H1 (cell line): Measurements from ENCODE around the gene ITGB5. TPM values are rescaled to one million over a fixed set of nuclear protein-coding genes. Genes with fewer than 3 reads are reported as not detected.

Source experiments
- CTCF ChIA-PET: fragments of 300-600 bp; sonication (Branson Sonifier 250); formaldehyde crosslinking; loops from one replicate; lab custom pipeline; 2021; ENCODE audit not compliant: partially characterized antibody; lab: Charles Lee
- POLR2A ChIA-PET: fragments of 300-600 bp; sonication (Branson Sonifier 250); formaldehyde crosslinking; loops from one replicate; lab custom pipeline; 2021; ENCODE audit warnings: inconsistent platforms; ENCODE audit not compliant: partially characterized antibody; lab: Charles Lee
- DNase-seq, 2 experiments: peaks; one replicate each; pipeline versions ENCODE4 v3.0.0 to v3.0.0-alpha.2; 2010 to 2022; ENCODE audit warnings: low spot score in 2 of 2, low read depth in 1 of 2, mixed read lengths in 1 of 2
- FAIRE-seq: peaks from 2 replicates; lab custom pipeline; 2011; peaks lifted over from hg19 to GRCh38; lab: Jason Lieb, UNC
- H2AFZ ChIP-seq: 2 replicates; pipeline ENCODE4 v1.8.1; 2012; ENCODE audit warnings: low read length, inconsistent platforms
- H2AK5ac ChIP-seq: 2 replicates; pipeline ENCODE4 v1.6.1; 2013; ENCODE audit warnings: low read depth, low read length
- H2BK120ac ChIP-seq: replicated peaks from 2 replicates; pipeline ENCODE3; 2013; ENCODE audit warnings: low read depth, low read length, inconsistent platforms
- H2BK12ac ChIP-seq: 2 replicates; pipeline ENCODE4 v1.6.1; 2013; ENCODE audit warnings: low read depth, low read length
- H2BK15ac ChIP-seq: 2 replicates; pipeline ENCODE4 v1.6.1; 2013; ENCODE audit warnings: low read length
- H2BK20ac ChIP-seq: 2 replicates; pipeline ENCODE4 v1.6.1; 2013; ENCODE audit warnings: low read length
- H2BK5ac ChIP-seq: 2 replicates; pipeline ENCODE4 v1.6.1; 2013; ENCODE audit warnings: low read depth, low read length
- H3K14ac ChIP-seq: 2 replicates; pipeline ENCODE4 v1.6.1; 2013; ENCODE audit warnings: inconsistent platforms; ENCODE audit not compliant: insufficient read length
- H3K18ac ChIP-seq: 2 replicates; pipeline ENCODE4 v1.6.1; 2013; ENCODE audit warnings: low read length; ENCODE audit errors: extremely low read depth
- H3K23ac ChIP-seq: 2 replicates; pipeline ENCODE4 v1.6.1; 2013; ENCODE audit warnings: inconsistent platforms; ENCODE audit not compliant: insufficient read length
- H3K23me2 ChIP-seq: 2 replicates; pipeline ENCODE4 v1.6.1; 2013; ENCODE audit warnings: low read depth, low read length
- H3K27ac ChIP-seq: 2 replicates; pipeline ENCODE4 v1.6.1; 2011; ENCODE audit warnings: low read depth, low read length, inconsistent platforms
- H3K27me3 ChIP-seq, 4 experiments: replicated peaks in 1 of 4; 1 replicate in 1 of 4; 2 replicates in 3 of 4; pipeline versions ENCODE4 v1.6.1 to v1.8.1; 2011 to 2013; ENCODE audit warnings: low read length in 3 of 4, mild to moderate bottlenecking in 3 of 4, inconsistent platforms in 2 of 4, mixed read lengths in 2 of 4, moderate library complexity in 1 of 4; ENCODE audit not compliant: control insufficient read depth in 3 of 4, insufficient read depth in 3 of 4; ENCODE audit errors: extremely low read depth in 1 of 4
- H3K36me3 ChIP-seq, 4 experiments: 2 replicates each; pipeline versions ENCODE4 v1.6.1 to v1.8.1; 2011 to 2013; ENCODE audit warnings: mild to moderate bottlenecking in 4 of 4, low read length in 3 of 4, moderate library complexity in 2 of 4, control low read depth in 1 of 4, inconsistent platforms in 1 of 4; ENCODE audit not compliant: insufficient read depth in 4 of 4, control insufficient read depth in 2 of 4
- H3K4ac ChIP-seq: replicated peaks from 2 replicates; pipeline ENCODE3; 2013; ENCODE audit warnings: low read length, low read depth, mixed read lengths, inconsistent platforms; ENCODE audit not compliant: insufficient read length
- H3K4me1 ChIP-seq, 4 experiments: replicated peaks in 1 of 4; 1 replicate in 1 of 4; 2 replicates in 3 of 4; pipeline versions ENCODE4 v1.6.1 to v1.8.1; 2011 to 2013; ENCODE audit warnings: low read length in 3 of 4, inconsistent platforms in 2 of 4, mixed read lengths in 1 of 4; ENCODE audit not compliant: insufficient read depth in 4 of 4, control insufficient read depth in 3 of 4
- H3K4me2 ChIP-seq, 2 experiments: 2 replicates each; pipeline versions ENCODE4 v1.6.1 to v1.8.1; 2011 to 2013; ENCODE audit warnings: low read depth in 2 of 2, low read length in 2 of 2, control low read depth in 1 of 2, inconsistent platforms in 1 of 2, mild to moderate bottlenecking in 1 of 2; ENCODE audit not compliant: insufficient read depth in 1 of 2
- H3K4me3 ChIP-seq, 4 experiments: fragments of 200-600, 300-600 bp in 1 of 4; sonication (generic), shearing (Covaris generic), sonication (Bioruptor Twin) in 1 of 4; 2 replicates each; pipeline versions ENCODE4 v1.5.1 to v1.8.1; 2011 to 2016; ENCODE audit warnings: low read length in 4 of 4, low read depth in 3 of 4, control low read depth in 2 of 4, inconsistent platforms in 2 of 4, mild to moderate bottlenecking in 2 of 4, mixed read lengths in 1 of 4, moderate library complexity in 1 of 4; ENCODE audit not compliant: insufficient read depth in 2 of 4; ENCODE audit errors: extremely low read depth in 1 of 4
- H3K56ac ChIP-seq: replicated peaks from 2 replicates; pipeline ENCODE3; 2013; ENCODE audit warnings: low read depth, mild to moderate bottlenecking, mixed read lengths, low read length, inconsistent platforms; ENCODE audit not compliant: insufficient read length
- H3K79me1 ChIP-seq: 2 replicates; pipeline ENCODE4 v1.6.1; 2013; ENCODE audit warnings: low read depth, low read length, control low read depth
- H3K79me2 ChIP-seq, 2 experiments: 2 replicates each; pipeline versions ENCODE4 v1.6.1 to v1.8.1; 2012 to 2013; ENCODE audit warnings: low read length in 2 of 2, mild to moderate bottlenecking in 2 of 2, inconsistent platforms in 1 of 2; ENCODE audit not compliant: insufficient read depth in 2 of 2, control insufficient read depth in 1 of 2
- H3K9ac ChIP-seq, 4 experiments: replicated peaks in 1 of 4; 1 replicate in 1 of 4; 2 replicates in 3 of 4; pipeline versions ENCODE4 v1.6.1 to v1.8.1; 2011 to 2013; ENCODE audit warnings: low read depth in 3 of 4, low read length in 3 of 4, control low read depth in 2 of 4, mild to moderate bottlenecking in 2 of 4, moderate library complexity in 2 of 4, inconsistent platforms in 1 of 4; ENCODE audit errors: extremely low read depth in 1 of 4
- H3K9me3 ChIP-seq, 2 experiments: 2 replicates each; pipeline versions ENCODE4 v1.6.1 to v1.8.1; 2012 to 2013; ENCODE audit warnings: mild to moderate bottlenecking in 2 of 2, moderate library complexity in 2 of 2, control low read depth in 1 of 2, inconsistent platforms in 1 of 2, low read depth in 1 of 2, low read length in 1 of 2, mixed read lengths in 1 of 2; ENCODE audit not compliant: insufficient read depth in 2 of 2
- H4K20me1 ChIP-seq, 2 experiments: replicated peaks in 1 of 2; 2 replicates each; pipeline versions ENCODE3 to v1.8.1; 2011 to 2013; ENCODE audit warnings: inconsistent platforms in 2 of 2, low read length in 2 of 2, mild to moderate bottlenecking in 1 of 2; ENCODE audit not compliant: insufficient read depth in 2 of 2, control insufficient read depth in 1 of 2
- H4K5ac ChIP-seq: 2 replicates; pipeline ENCODE4 v1.6.1; 2013; ENCODE audit warnings: low read length, low read depth, mixed read lengths, inconsistent platforms; ENCODE audit not compliant: insufficient read length
- H4K8ac ChIP-seq: 2 replicates; pipeline ENCODE4 v1.8.0; 2013; ENCODE audit warnings: mild to moderate bottlenecking, moderate library complexity, low read length, inconsistent platforms; ENCODE audit not compliant: insufficient read depth; ENCODE audit errors: extremely low read depth
- H4K91ac ChIP-seq: replicated peaks from 2 replicates; pipeline ENCODE3; 2013; ENCODE audit warnings: low read length, mixed read lengths, inconsistent platforms; ENCODE audit not compliant: insufficient read length
- EZH2 ChIP-seq: fragments of 200-600 bp; sonication (generic); IDR thresholded peaks from 2 replicates; pipeline ENCODE4 v1.7.1; 2012; ENCODE audit warnings: low read depth, mild to moderate bottlenecking, moderate library complexity, low read length, inconsistent platforms; ENCODE audit not compliant: severe bottlenecking
- GTF2F1 ChIP-seq: IDR thresholded peaks from 2 replicates; pipeline ENCODE4 v1.6.1; 2012; ENCODE audit warnings: low read depth, low read length, improper control_type of control experiment, borderline replicate concordance
- KDM4A ChIP-seq: IDR thresholded peaks from one replicate; pipeline ENCODE4 v1.7.1; 2012; ENCODE audit warnings: low read depth, mild to moderate bottlenecking, moderate library complexity, low read length, inconsistent platforms; ENCODE audit not compliant: severe bottlenecking
- RFX5 ChIP-seq: IDR thresholded peaks from 2 replicates; pipeline ENCODE4 v1.6.1; 2011; ENCODE audit warnings: low read depth, low read length, improper control_type of control experiment, borderline replicate concordance
- SAP30 ChIP-seq: fragments of 300-600 bp; sonication (generic); IDR thresholded peaks from 2 replicates; pipeline ENCODE4 v1.7.1; 2012; ENCODE audit warnings: low read length, moderate library complexity, mild to moderate bottlenecking, inconsistent platforms; ENCODE audit not compliant: insufficient read depth, insufficient replicate concordance
- SP2 ChIP-seq: IDR thresholded peaks from 2 replicates; pipeline ENCODE4 v1.6.1; 2012; ENCODE audit warnings: mild to moderate bottlenecking, low read length, inconsistent platforms
- SP4 ChIP-seq: IDR thresholded peaks from 2 replicates; pipeline ENCODE4 v1.6.1; 2012; ENCODE audit warnings: low read length, inconsistent platforms
- SRF ChIP-seq: IDR thresholded peaks from 2 replicates; pipeline ENCODE4 v1.6.1; 2011; ENCODE audit warnings: mild to moderate bottlenecking, low read depth, low read length, moderate library complexity
- TAF1 ChIP-seq: IDR thresholded peaks from 2 replicates; pipeline ENCODE4 v1.6.1; 2011; ENCODE audit warnings: mild to moderate bottlenecking, low read depth, low read length
- ZNF274 ChIP-seq: IDR thresholded peaks from 2 replicates; pipeline ENCODE4 v1.7.0; 2012; ENCODE audit warnings: low read length, borderline replicate concordance; ENCODE audit errors: extremely low read depth
- whole genome bisulfite sequencing, 2 experiments: shearing (Covaris generic) in 1 of 2; methylation state at CpG; one replicate each; pipeline versions ENCODE4 v1.1.6 to v1.1.7; 2013 to 2015; ENCODE audit warnings: low lambda C conversion rate in 2 of 2, mixed read lengths in 2 of 2, inconsistent platforms in 1 of 2, low coverage in 1 of 2, missing lambda C conversion rate in 1 of 2; ENCODE audit not compliant: insufficient replicate concordance in 2 of 2, insufficient coverage in 1 of 2, insufficient read length in 1 of 2; ENCODE audit errors: extremely low coverage in 1 of 2, missing lambda C conversion rate in 1 of 2; 5-methylcytosine and 5-hydroxymethylcytosine counted together
- polyA plus RNA-seq, 7 experiments: library from polyadenylated mRNA; depleted of rRNA in 3 of 7; stranded (reverse) in 5 of 7; unstranded in 2 of 7; fragments of >200 nt in 5 of 7; fragments of 200-250 nt in 2 of 7; gene quantifications; 1 replicate in 5 of 7; 2 replicates in 1 of 7; 4 replicates in 1 of 7; pipeline versions ENCODE4 v1.2.1 to v1.2.3, GENCODE V29; 2011 to 2013; ENCODE audit warnings: missing spikeins in 2 of 7, mixed read lengths in 2 of 7
- total RNA-seq: library from RNA; stranded (reverse); fragmentation: NEBNext Ultra II Directional; extraction: Animal tissue kit (Norgen Biotek cat#: 25700); gene quantifications from 2 replicates; pipeline ENCODE4 v1.2.1, GENCODE V29; 2021
- TF ChIP-seq, protein P1 (sequence below): IDR thresholded peaks from 2 replicates; pipeline ENCODE4 v1.6.1; 2012; ENCODE audit warnings: inconsistent platforms

The ITGB5 gene
- total and polyA plus RNA-seq, 2 of the 8 experiments (the other 6 are each of a cell fraction or from before 2014, with no cell fraction given) = 101 to 268 TPM

DNA sequence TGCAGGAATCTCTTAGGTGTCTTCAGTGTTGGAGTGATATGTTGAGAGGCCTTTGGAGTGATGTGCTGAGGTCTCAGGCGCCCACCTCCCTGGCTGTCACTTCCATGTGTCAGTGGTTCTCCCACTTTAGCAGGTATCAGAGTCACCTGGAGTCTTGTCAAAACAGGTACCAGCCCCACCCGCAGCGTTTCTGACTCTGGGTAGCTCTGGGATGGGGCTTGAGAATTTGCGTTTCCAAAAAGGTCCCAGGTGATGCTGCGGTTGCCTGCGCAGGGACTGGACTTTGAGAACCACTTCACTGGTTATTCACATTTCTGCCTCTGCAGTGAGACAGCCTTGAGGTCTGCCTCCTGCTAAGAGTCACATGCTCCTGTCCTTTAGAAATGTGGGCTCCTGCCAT is 141.4 kb downstream of the ITGB5 start:
- no peak overlapping the region for H3K4ac ChIP-seq
- no peaks in the 10 kb centered on the region for H3K9me3 ChIP-seq
- no peak overlapping the region for H2AK5ac ChIP-seq
- no peaks in the 10 kb centered on the region; the same call in 1 of the 2 replicates for H3K79me1 ChIP-seq
- H3K36me3 ChIP-seq = peaks cover 10 to 56% (median 30%) of the 10 kb centered on the region in 4 experiments; a peak in 6 of 8 replicates
- no peak overlapping the region for H2BK120ac ChIP-seq
- DNase-seq (no peak), FAIRE-seq (no peak)
- H3K9ac ChIP-seq = no peak overlapping the region
- ChIA-PET POLR2A (interaction anchor here (1.1 to 6.0 kb wide), 3 partner anchors 9 to 18 kb away, joined by 4 to 50 read pairs (median 17); partner anchors contain the start of gene UMPS), CTCF (interaction anchor here (1.5 to 1.6 kb wide), 2 partner anchors 15 to 156 kb away, joined by 4 to 5 read pairs; no protein-coding TSS in a partner anchor)
- H3K27me3 ChIP-seq = no peaks in the 10 kb centered on the region
- no peaks in the 10 kb centered on the region for H4K20me1 ChIP-seq
- WGBS, 2 experiments = 94% methylated on average over 6 of the region's 6 CpGs; no CpG with 5 or more reads in 1 of the 2 experiments
- no peak overlapping the region for H2BK15ac ChIP-seq
- H4K5ac ChIP-seq = no peak overlapping the region
- H4K8ac ChIP-seq = no peak overlapping the region
- H3K23ac ChIP-seq = no peak overlapping the region
- no peak overlapping the region for H3K56ac ChIP-seq
- H3K4me1 ChIP-seq = no peaks in the 10 kb centered on the region
- H2AFZ ChIP-seq = no peak overlapping the region
- TF ChIP-seq SAP30 (no peak), GTF2F1 (no peak), SP2 (no peak), KDM4A (no peak), SP4 (no peak), EZH2 (no peak), ZNF274 (no peak), RFX5 (no peak), TAF1 (no peak), SRF (no peak)
- TF ChIP-seq, protein P1, sequence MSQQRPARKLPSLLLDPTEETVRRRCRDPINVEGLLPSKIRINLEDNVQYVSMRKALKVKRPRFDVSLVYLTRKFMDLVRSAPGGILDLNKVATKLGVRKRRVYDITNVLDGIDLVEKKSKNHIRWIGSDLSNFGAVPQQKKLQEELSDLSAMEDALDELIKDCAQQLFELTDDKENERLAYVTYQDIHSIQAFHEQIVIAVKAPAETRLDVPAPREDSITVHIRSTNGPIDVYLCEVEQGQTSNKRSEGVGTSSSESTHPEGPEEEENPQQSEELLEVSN = no peak
- H3K27ac ChIP-seq = no peak overlapping the region
- no peak overlapping the region for H4K91ac ChIP-seq
- H2BK12ac ChIP-seq = no peak overlapping the region
- H3K79me2 ChIP-seq = 0 out of 4 replicates have a peak, but pooled peaks cover 0 to 2% of the 10 kb centered on the region in 2 experiments
- H3K23me2 ChIP-seq = no peaks in the 10 kb centered on the region
- H3K14ac ChIP-seq = no peak overlapping the region
- H3K4me2 ChIP-seq = no peak overlapping the region
- no peak overlapping the region for H3K4me3 ChIP-seq
- no peak overlapping the region for H2BK20ac ChIP-seq
- H3K18ac ChIP-seq = no peak overlapping the region
- no peak overlapping the region for H2BK5ac ChIP-seq
